GM19372 (cell line): ENCODE measurements around the gene ITPRIP.
A peak's percentile ranks its signal among the peaks of the same experiment; 100 is the strongest.

Experiments used
- ATAC-seq: cut with Tn5 transposase; IDR thresholded peaks from one replicate; pipeline ENCODE4 v1.9.1; 2021; ENCODE audit warnings: mild to moderate bottlenecking, low read depth, moderate library complexity; ENCODE audit not compliant: unreplicated experiment

ITPRIP gene

DNA sequence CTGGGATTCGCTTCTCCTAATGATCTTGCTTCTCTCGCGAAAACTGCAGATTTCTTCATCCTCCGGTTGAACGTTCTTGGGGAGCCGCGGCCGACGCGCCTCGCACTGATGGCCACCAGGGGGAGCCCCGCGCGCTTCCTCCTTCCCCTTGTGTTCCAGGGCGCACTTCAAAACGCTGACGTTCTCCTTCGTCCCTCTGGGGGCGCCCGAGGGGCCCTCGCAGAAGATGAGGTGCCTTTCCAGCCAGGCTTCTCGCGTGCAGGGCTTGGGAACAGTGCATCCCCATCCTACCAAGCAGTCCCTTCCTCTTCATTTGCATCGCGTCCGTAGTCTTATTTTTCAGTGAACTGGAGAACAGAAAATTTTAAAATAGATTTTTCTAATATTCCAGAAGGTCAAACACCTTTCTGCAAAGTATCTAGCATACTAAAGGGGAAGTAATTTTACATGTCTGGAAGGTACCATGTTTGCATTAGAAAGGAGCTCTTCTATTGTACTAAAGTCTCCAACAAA is 46.8 kb downstream of the ITPRIP start:
- peak; percentile 99 for ATAC-seq

DNA sequence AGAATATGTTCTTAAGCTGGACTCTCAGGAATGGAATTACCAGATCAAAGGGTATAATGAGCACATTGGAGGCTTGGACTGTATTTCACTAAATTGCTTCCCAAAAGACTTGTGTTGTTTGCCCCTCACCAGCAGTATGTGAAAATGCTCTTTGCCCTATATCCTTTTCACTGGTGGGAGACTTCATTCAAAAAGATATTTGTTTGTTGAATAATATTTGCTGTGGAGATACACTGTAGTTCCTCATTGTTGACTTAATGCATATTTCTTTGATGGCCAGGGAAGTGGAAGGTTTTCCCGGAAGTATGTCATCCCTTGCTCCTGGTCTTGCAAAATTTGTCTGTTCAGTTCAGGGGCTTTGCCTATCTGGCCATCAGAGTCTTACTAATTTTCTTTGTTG is 49.9 kb downstream of the ITPRIP start:
- ATAC-seq = no peak

DNA sequence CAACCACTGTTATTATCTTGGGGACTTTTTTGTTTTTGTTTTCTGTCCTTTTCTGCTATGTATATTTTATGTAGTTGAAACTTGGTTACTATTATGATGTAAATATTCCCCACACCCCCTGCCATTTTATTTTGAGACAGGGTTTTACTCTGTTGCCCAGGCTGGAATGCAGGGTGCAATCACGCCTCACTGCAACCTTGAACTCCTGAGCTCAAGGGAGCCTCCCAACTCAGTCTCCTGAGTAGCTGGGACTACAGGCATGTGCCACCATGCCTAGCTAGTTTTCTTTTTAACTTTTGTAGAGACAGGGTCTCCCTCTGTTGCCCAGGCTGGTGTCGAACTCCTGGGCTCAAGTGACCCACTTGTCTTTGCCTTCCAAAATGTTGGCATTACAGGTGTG is 51.3 kb downstream of the ITPRIP start:
- ATAC-seq = no peak

DNA sequence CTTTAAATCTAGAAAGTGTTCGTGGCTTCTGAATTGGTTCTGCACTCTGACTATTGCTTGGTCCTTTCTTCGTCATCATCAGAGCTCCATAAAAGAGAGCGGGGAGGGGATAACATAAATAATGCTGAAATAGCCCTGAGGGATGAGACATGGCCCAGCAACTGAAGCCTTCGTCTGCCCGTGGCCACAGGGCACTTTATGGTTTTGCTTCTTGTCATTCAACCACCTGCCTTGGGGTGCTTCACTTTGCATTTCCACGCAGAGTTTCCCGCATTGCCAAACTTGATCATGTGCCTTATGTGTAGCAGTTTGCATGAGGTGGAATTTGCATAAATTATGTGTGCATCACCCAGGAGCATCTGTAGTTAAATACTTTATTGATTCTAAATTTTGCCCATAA is 53.4 kb downstream of the ITPRIP start:
- no peak for ATAC-seq

DNA sequence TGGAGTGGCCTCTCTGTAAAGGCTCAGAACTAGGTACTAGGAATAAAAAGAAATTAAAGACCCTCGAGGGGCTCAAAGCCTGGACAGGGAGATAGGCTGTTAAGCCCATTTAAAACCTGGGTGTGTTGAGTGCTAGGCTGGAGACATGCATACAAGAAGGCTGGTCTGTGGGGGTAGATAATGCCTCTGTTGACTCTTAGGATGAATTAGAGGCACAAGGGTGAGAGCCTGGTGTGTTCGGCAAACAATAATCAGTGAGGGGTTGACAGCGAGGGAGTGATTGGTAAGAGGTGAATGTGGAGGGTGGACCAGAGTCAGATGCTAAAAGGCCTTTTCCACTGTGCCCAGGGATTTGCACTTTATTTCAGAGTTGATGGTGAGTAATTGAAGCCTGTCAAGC is 56.6 kb downstream of the ITPRIP start:
- no peak for ATAC-seq

DNA sequence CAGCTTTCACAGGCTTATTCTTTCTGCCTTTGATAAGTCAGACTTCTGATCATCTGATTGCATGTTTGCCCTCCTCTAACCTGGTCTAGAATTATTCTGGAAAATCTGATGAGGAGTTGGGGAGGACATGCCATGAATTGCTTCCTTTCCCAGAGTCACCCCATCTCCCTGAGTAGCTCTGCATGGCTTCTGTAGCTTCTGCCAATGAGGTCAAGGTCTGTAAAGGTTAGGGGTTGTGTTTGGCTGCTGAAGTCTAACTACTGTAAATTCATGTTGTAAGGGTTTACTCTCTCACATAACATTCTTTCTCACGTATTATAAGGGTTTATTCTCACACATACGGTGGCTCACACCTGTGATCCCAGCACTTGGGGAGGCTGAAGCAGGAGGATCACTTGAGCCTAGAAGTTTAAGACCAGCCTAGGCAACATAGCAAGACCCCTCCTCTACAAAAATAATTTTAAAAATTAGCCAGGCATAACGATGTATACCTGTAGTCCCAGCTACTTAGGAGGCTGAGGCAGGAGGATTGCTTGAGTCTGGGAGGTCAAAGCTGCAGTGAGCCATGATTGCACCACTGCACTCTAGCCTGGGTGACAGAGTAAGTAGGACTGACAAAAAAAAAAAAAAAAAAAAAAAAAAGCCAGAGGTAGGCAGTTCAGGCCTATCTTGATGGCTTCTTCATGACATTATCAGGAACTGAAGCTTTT is 58.6 kb downstream of the ITPRIP start:
- no peak for ATAC-seq

DNA sequence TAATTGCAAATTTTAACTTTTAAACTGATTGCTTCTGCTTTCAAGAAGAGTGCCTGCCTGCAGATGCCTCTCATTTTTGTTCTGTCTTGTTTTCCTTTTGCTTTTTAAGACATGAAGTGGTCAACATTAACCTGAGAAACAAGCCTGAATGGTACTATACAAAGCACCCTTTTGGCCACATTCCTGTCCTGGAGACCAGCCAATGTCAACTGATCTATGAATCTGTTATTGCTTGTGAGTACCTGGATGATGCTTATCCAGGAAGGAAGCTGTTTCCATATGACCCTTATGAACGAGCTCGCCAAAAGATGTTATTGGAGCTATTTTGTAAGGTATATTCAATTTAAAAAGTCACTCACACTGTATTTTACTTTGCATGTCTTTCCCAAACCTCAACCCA is 60.5 kb downstream of the ITPRIP start:
- no peak for ATAC-seq

DNA sequence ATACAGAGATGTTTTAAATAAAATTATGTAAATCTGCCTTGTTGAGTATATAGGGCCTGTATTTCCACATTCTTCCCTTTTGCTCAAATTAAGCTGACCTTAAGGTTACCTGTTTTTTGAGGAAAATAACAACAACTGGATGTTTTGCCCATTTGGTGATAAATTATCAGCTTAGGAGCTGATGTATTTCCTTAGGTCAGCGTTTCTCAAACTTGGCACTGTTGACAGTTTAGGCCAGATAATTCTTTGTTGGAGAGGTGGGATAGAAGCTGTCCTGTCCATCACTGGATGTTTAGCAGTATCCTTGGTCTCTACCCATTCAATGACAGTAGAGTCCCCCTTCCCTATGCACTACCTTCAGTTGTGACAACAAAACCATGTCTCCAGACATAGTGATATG is 62.1 kb downstream of the ITPRIP start:
- ATAC-seq = no peak

DNA sequence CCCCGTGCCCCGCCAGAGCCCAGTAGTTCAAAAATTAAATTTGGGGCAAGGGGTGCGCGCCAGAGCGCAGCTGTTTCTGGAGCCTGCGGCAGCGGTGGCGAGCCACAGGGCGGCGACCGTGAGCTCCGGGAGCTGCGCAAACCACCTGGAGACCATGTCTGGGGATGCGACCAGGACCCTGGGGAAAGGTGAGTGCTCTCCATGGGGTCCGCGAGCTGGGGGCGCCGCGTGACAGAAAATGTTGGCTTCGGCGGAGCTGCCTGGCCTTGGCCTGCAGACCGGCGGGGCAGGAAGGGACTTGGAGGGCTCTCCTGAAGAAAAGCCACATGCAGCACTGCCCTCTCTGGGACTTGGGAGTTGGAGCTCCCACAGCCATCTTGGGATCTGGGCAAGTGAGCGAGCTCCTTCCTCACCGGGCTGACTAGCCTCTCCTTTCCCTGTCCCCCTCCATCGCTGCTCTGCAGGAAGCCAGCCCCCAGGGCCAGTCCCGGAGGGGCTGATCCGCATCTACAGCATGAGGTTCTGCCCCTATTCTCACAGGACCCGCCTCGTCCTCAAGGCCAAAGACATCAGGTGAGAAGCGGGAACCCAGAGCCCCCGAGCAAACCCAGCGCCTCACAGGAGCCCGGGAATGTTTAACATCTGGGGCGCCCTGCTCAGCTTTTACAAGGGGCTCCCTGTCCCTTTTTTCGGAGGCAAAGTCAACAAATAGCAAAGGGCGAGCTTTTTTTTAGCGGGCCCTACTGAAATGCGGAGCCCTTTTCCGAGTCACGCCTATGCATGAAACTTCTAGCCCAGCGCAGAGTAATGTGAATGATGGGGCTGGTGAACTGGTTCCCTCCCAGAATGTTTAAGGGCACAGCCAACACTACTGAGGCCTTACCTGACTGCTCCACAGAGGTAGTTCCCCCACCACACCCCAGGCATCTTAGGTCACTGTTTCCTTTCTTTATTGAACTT is 63.2 kb downstream of the ITPRIP start:
- no peak for ATAC-seq

DNA sequence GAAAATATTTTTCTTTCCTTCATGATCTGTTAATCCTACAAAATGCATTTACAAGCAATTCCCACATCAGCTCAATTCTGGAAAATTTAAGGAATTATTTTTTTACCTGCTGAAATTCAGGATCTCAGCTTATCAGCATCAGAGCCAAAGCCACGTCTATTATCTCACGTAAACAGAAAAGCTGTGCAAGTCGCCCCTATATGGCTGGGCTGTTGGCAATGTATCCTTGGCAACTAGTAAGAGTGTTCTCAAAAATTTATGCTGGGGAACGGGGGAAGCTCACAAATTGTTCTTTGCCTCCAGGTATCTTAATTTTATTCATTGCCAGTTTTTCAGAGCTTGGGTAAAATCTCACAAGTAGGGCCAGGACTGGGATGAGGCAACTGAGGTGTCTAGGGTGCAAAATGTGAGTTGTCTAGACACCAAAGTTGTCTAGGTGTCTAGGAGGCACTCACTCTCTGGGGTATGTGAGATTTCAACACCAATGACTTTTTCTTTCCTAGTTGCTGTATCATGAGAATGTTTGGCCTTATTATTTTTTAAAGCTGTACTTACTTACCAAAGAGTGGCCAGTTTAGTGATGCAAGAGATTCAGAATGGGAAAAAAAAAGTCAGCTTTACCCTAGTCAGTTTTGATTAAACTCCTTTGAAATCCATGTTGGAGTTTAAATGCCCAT is 64.2 kb downstream of the ITPRIP start:
- ATAC-seq = no peak

DNA sequence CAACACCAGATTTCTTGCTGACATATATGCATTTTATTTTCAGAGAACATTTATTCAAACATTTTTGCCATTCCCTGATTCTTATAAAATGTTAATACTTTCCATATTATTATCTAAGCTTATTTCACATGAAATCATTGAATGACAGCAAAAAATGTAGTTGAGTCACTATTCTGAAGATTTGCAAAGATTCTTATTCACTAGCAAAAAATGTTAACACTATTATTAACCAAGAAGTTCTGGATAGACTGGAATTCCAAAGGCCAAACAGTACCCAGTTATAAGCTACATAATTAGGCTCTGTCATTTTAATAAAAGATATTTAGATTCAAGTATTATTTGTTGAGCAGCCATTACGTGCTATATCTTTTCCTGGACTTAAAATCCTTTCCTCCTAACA is 65.0 kb downstream of the ITPRIP start:
- no peak for ATAC-seq

DNA sequence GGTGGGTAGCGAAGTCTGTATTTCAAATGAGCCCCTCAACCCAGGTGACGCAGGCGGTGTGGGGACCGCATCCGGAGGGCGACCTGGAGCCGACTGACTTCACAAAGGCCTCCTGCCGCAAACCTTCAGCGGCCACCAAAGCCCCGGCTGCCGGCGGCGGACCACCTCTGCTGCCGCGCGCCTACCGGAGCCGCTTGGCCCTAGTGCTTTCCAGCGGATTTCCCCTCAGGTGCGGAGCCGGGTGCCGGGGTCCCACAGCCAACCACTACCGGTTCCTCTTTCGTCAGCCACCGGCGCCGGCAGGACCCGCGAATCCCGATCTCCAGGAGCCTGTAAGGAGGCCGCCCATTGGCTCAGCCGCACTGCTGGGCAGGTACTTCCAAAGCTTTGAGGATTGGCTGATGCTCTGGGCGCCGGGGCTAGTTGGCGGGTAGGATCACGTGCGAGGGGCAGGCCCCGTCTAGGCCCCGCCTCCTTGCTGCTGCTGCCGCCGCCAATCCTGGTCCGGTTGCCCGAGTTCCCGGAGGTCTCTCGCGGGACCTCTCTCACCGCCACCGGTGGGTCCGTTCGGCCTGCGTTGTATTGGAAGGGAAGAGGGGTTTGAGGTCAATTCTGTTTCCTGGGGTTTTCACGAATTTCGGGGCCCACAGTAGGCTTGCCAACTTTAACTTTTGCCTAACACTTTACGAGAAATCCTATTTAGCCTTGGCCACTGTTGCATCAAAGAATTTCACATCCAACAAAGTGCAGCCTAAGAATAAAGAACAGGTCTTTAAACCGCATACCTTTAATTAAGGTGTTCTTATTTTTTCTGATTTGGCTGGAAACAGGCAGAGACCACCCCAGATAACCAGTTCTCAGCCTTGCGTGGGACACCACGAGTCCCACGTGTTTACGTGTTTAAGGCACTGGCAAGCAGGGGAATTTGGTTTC is 69.3 kb downstream of the ITPRIP start, which contains the start of gene GSTO2:
Gene GSTO2 (plus strand): TSS at position 472 of the 933 bp plus-strand sequence. CDS start 5,732 bp downstream, outside the sequence.
- ATAC-seq = peak; percentile 99

DNA sequence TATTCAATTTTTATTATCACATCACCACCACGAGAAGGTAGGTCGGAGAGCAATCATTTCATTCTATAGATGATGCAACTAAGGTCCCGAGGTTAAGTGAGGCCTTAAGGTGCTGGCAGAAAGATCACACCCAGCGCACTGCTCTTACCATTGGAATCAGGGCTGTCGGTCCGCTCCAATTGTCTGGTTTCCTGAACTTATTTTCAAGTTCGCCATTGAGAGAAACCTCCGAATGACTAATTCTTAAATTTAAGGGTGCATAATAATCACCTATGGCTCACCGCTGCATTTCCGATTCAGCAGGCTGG is 69.9 kb downstream of the ITPRIP start:
- no peak for ATAC-seq

DNA sequence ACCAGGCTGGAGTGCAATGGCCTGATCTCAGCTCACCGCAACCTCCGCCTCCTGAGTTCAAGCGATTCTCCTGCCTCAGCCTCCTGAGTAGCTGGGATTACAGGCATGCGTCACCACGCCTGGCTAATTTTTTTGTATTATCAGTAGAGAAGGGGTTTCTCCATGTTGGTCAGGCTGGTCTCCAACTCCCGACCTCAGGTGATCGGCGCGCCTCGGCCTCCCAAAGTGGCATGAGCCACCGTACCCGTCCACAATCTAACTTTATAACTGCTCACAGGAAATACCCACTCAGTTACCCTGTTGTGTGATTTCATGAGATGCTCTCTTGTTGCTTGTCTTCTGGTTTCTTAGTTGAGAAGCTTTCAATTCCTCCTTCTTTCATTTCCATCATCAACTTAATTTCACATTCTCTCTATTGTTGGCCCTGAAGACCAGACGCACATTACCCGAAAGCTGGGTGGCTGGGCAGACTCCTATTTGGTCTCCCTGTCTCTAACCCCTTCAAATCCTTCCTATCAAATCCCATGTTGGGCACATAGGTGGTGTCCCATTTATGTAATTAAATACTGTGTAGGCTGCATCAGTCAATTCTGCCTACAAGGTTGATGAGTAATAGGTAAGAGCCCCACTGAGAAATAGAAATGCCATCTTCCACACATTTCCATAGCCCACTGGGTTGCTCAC is 70.4 kb downstream of the ITPRIP start:
- ATAC-seq = no peak

DNA sequence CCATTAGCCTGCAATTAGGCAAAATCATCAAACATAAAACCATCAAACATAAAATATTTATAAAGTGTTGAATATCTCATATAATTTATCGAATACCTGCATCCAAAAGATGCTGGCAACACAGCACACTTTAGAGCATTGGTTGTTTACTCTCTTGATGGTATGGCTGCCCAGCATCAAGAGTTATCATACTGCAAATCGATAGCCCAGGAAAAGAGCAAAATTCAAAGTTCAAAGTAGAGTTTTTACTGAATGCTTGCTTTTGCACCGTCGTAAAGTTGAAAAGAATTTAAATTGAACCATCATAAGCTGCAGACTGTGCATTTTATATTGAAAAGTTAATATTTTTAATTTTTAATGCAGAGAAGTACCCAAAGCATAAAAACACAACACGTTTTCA is 73.5 kb downstream of the ITPRIP start:
- no peak for ATAC-seq

DNA sequence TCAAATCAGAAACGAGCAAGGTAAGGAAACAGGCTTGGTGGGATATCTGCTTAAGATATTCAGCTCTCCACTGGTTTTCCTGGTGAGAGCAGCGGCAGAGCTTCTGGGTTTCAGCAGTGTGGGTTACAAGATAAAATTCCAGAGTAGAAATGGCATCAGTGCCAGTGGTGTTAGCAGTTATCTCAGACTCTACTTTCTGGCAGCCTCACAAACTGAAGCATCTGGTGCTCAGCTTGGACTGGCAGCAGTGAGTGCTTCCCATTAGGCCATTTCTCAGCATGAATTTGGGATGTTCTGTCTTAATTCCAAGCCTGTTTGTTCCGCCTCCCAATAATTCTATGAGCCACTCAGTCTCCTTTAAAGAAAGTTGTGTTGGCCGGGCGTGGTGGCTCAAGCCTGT is 76.2 kb downstream of the ITPRIP start:
- ATAC-seq = no peak

DNA sequence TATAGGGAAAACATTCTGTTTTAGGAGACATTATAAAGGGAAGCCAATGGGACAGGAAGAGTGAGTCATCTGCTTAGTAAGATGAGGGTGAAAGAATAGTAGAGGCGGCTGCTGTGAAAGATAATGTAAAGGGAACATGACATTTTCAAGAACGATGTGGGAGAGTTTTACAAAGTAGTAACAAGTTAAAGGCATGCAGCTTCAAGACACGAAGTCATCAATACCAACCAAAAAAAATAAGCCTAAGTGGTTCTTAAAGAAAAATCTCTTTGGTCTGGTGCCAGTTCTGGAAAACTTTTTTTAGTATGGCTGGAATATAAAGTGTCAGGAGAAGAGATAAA is 77.5 kb downstream of the ITPRIP start:
- no peak for ATAC-seq

DNA sequence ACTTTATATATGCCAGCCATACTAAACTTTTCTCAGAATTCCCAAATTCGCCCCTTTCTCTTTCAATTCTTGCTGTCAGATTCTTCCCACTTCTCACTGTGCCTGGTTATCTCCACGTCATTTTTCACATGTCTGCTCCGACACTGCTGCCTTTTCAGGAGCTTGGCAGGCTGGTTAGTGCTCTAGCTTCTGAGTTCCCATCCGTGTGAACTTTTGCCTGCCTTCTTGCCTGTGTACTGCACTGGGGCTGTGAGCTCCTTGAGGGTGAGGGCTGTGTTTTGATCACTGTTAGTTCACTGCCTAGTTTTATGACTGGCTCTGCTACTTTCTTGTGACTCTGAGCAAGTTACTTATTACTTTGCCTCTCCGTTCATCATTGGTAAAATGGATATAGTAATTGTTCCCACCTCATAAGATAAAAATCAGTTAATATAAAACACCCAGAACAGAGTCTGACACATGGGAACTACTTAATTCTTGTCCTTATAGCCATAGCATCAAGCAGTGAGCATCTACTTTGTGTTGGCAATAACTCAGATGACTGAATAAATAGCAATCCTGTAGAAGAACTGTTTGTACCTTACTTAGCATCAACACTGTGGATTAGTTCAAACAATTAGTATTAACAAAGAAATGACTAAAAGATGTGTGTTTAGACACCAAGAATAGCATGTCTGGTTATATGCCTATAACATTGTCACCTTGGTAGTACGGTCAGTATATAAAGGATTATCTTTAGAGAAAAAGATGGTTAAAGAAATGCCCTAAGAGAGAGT is 78.1 kb downstream of the ITPRIP start:
- ATAC-seq = no peak
